ENCODE measurements around the gene BSDC1. TPM values are rescaled to one million over a fixed set of nuclear protein-coding genes. Genes with fewer than 3 reads are reported as not detected.

The BSDC1 gene
- total RNA-seq, 1 donor from 2014 or later = 90.1 TPM

Other genes starting within 250 kb of the BSDC1 start
- 75.7 and 91.6 TPM in 2 replicates for gene TXLNA, start 214.8 kb downstream of the BSDC1 start, total RNA-seq
- 6.9 and 12.7 TPM in 2 replicates for gene CCDC28B, start 193.8 kb downstream of the BSDC1 start, total RNA-seq
- 0.87 and 2.1 TPM in 2 replicates for gene IQCC, start 188.8 kb downstream of the BSDC1 start, total RNA-seq
- not detected in 2 replicates for gene DCDC2B, start 185.4 kb downstream of the BSDC1 start, total RNA-seq
- 9.4 and 19.8 TPM in 2 replicates for gene TMEM234, start 172.1 kb downstream of the BSDC1 start, total RNA-seq
- gene EIF3I, start 172.0 kb downstream of the BSDC1 start, total RNA-seq = 283 and 504 TPM in 2 replicates
- gene FAM167B, start 147.2 kb downstream of the BSDC1 start, total RNA-seq = 0.20 TPM in 1 of 2 replicates, not detected in the other
- 0.10 and 0.69 TPM in 2 replicates for gene LCK, start 143.2 kb downstream of the BSDC1 start, total RNA-seq
- gene HDAC1, start 102.4 kb downstream of the BSDC1 start, total RNA-seq = 113 and 117 TPM in 2 replicates
- 32.8 and 70.9 TPM in 2 replicates for gene MARCKSL1, start 58.2 kb downstream of the BSDC1 start, total RNA-seq
- gene FAM229A, start 32.0 kb downstream of the BSDC1 start, total RNA-seq = 1.5 and 1.9 TPM in 2 replicates
- gene TSSK3, start 31.9 kb downstream of the BSDC1 start, total RNA-seq = 0.20 TPM in 1 of 2 replicates, not detected in the other
- gene ZBTB8B, start 70.6 kb upstream of the BSDC1 start, total RNA-seq = under 0.01 TPM in 1 of 2 replicates, not detected in the other
- 7.3 and 8.9 TPM in 2 replicates for gene ZBTB8A, start 145.0 kb upstream of the BSDC1 start, total RNA-seq